Thyroid gland (tissue), 4 donors: Measurements from ENCODE around the gene IZUMO2.
"Not testable (repeated sequence)": the region's sequence is repeated elsewhere in the genome, so short reads cannot be mapped to it uniquely, and the experiment has no call there.

Experiments
- CTCF ChIP-seq, 6 experiments: fragments of 200-600 bp in 3 of 6; fragments of 450-650 bp in 3 of 6; sonication (generic) in 3 of 6; IDR thresholded peaks; one replicate each; pipeline ENCODE4 v1.5.1; 2016 to 2019; ENCODE audit warnings: antibody characterized with exemption in 6 of 6, mild to moderate bottlenecking in 2 of 6, inconsistent platforms in 1 of 6, moderate library complexity in 1 of 6
- POLR2A ChIP-seq, 2 donors: fragments of 450-650 bp; IDR thresholded peaks; one replicate each; pipeline ENCODE4 v1.6.1; 2017; ENCODE audit warnings: antibody characterized with exemption in 2 of 2, mild to moderate bottlenecking in 2 of 2, moderate library complexity in 1 of 2

- peak in 1 of 6 experiments; percentile 9 for TF ChIP-seq CTCF (IDR thresholded peaks at IDR 0.05)
- not testable (repeated sequence) for TF ChIP-seq POLR2A (IDR thresholded peaks at IDR 0.05)
Measured at GRCh38 chr19:50135856-50136602, 27.1 kb downstream of the IZUMO2 start.
